Anterior cingulate cortex (tissue), 58 donors: ENCODE results near the gene SEC22C.
"Not testable (repeated sequence)": the region's sequence is repeated elsewhere in the genome, so short reads cannot be mapped to it uniquely, and the experiment has no call there.

Source experiments
- DNase-seq, 58 donors: peaks; one replicate each; lab custom pipeline; 2025; lab: John Stamatoyannopoulos, UW

The SEC22C gene

DNA sequence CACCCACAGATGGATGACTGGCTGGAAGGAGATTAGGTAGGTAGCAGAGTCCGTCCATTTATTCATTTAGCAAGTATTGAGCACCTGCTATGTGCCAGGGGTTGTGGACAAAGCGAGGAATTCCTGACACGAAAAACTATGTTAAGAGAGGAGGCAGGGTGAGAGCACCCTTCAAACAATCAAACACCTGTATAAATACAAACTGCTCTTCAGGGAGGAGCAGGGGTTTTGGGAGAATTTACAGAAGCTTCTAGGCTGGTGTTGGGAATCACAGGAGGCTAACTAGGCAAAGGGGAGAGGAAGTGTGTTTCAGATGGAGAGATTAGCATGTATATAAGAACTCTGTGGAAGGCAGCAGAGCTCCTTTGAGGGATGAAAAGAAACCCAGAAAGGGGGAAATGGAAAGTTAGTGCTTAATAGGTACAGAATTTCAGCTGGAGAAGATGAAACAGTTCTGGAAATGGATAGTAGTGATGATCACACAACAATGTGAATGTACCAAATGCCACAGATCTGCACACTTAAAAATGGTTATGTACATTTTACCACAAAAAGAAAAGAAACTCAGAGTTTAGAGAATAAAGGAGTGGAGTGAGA, 805 bp upstream of the SEC22C start:
- peak in 1 of 58 donors; percentile 38 for DNase-seq

DNA sequence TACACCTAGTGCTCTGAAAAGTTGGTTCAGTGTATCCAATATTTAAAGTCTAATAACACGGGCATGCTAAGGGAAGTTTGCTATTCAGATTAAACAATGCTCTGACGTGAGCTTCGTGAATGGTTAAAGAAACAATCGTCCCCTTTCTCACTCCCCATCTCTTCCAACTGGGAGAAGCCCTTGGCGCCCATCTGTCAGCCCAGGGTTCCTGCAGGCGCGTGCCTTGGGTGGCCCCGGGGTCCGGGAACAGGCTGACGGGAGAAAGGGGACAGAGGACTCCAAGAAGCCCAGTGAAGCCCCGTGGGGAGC, 413 bp downstream of the SEC22C start:
- peak in 2 of 58 donors; percentile 55 to 62 for DNase-seq

DNA sequence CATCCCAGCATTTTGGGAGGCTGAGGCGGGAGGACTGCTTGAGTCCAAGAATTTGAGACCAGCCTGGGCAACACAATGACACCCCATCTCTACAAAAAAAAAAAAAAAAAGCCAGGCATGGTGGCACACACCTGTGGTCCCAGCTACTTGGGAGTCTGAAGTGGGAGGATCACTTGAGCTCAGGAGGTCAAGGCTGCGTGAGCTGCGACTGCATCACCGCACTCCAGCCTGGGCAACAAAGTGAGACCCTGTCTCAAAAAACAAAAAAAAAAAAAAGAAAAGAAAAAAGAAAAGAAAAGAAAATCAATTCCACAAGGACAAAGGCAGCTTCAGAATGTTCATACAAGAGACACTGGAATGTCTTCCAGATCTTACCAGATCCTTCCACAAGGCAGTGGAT, 2.4 kb downstream of the SEC22C start:
- DNase-seq = not testable (repeated sequence)

DNA sequence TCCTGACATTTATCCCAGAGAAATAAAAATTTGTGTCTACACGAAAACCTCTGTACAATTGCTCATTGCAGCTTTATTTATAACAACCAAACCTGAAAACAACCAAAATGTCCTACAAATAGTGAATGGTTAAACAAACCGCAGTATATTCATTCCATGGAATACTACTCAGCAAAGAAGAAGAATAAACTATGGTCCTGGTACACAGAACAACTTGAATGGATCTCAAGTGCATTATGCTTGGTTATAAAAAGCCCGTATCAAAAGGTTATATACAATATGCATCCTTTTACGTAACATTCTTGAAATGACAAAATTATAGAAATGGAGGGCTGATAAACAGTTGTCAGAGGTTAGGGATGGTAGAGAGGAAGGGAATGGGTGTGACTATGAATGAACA, 3.7 kb downstream of the SEC22C start:
- no peak for DNase-seq

DNA sequence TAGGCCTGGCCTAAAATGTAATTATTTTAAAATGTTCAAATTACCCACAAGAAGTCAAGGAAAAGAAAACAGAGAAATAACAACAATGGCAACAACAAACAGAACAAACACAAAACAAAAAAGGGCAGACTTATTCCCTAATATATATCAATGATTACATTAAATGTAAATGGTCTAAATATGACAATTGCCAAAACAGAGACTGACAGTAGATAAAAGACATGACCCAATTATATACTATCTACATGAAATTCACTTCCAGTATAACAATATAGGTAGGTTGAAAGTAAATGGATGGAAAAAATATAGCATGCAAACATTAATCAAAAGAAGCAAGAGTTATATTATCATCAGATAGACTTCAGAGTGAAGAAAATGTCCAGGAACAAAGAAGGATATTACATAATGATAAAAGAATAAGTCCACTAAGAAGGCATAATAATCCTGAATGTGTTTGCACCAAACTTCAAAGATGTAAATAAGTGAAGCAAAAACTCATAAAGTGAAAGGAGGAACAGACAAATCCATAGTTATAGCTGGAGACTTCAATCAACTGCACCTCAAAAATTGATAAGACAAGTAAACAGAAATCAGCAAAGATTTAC, 6.5 kb downstream of the SEC22C start:
- DNase-seq = no peak

DNA sequence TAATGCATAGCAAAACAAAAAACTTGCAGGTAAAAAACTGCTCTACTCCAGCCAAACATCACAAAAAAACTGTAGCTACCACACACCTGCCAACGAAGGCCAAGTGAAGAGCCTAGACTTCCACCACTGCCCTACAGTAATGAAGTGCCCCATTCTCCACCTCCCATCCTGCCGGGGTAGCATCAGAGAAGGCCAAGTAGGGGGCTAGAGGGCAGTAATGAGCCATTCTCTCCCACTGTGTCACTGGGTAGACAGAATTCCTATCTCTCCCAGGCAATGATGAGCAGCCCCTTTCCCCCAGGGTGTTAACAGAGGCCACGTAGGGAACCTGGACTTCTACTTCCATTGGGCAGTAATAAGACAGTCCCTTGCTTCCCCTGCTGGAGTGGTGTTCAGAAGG, 9.5 kb downstream of the SEC22C start:
- peak in 15 of 58 donors; percentile 2 to 40 (median 13) for DNase-seq

DNA sequence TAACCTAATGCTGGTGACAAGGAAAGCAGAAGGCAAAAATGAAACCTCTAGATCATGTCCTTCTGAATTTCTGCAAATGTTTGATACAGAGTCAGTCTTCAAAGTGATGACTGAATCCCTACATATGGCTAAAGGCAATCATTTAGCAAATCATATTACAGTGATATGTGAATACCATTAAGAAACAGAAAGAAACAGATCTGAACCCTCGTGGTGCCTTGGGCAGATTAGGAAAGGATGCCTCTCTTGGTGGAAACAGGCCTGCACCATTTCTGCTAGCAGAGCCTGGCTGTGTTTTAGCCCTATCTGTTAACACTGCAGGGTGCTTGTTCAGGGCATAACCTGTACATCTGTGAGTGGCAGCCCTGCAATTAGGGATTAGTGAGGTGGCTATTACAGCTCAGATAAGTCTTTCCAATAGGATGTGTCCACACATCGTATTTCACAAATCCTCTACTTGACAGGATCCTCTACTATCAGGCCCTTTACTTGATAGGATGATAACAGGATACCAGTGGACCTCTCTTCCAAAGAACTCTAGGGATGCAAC, 12.1 kb downstream of the SEC22C start:
- DNase-seq = no peak

DNA sequence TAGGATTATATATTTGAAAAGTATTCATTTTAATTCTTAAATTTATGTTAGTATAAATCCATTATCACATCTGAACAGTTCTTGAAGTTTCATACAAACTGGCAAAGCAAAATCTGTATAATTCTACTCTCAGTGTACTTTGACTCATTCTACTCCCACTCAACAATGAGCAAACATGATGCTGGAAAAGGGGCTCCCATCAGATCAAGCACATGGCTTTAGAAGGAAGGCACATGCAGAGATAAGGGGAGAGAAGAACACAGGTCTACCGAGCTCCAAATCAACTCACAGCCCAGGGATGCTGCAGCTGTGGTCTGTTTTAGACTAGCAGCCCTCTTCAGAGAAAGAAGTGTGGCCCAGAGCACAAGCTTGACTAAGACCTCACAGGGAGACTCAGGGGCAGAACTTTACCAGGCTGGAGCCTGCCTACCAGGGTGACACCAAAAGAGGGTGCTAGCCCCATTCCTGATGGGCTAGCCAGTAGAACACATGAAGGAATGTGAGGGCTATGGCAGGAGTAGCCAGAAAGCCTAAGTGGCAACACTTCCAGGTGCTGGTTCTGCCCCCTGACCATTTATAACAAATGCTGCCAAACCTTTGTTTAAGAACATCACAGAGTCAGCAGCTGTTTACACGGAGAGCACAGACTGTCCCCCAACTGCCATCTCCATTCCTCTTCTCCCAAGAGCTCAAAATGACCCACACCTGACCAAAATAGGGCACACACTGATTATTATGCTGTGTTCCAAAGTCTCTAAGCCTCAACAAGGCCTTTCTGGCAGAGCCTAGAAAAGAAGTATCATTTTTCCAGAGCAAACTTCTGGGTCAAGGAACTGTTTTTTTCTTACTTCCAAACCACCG, 19.5 kb downstream of the SEC22C start:
- no peak for DNase-seq

DNA sequence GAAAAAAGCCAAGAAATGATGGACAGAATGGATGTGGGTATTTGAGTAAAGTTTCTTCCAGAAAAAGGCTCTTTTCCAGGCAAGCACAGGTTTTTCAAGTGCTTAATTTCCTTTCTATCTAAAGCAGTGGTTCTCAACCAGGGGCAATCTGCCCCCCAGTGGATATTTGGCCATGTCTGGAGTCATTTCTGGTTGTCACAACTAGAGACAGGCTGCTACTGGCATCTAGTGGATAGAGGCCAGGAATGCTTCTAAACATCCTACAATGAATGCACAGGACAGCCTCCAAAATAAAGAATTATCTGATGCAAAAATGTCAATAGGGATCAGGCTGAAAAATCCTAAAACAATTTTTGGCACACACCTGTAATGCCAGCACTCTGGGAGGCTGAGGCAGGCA, 23.9 kb downstream of the SEC22C start:
- DNase-seq = peak in 1 of 58 donors; percentile 7

DNA sequence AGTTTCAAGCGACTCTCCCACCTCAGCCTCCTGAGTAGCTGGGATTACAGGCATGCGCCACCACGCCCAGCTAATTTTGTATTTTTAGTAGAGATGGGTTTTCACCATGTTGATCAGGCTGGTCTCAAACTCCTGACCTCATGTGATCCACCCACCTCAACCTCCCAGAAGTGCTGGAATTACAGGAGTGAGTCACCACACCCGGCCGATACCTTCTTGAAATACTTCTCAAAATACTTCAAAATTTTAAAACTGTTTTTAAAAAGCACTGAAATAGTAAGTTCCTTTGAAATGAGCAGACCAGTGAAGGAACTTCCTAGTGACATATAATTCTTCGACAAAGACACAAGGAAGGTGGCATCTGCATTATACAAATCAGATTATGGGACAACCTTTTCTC, 24.9 kb downstream of the SEC22C start:
- not testable (repeated sequence) for DNase-seq

DNA sequence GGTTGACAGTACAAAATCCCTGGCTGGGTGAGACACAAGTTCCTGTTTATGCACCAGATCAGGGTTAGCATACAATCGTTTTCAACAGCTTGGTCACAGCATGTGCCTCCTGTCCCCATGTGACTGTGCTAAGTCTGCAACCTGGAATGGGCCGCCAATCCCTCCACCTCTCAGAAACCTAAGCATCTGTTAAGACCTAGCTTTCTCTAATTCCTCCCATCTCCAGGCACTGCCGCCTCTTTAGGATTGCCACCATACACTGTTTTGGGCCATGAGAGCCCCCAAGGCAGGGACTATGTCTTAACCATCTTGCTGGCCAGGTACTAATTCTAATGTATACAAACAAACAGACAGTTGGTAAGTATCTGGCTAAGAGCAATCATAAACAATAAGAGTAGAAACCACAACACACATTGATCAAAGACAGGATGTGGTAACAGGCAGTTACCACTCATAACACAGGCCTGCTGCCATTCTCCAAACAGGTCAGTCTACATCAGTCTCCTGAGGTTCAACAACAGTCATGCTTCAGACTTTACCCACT, 25.6 kb downstream of the SEC22C start:
- DNase-seq = no peak

DNA sequence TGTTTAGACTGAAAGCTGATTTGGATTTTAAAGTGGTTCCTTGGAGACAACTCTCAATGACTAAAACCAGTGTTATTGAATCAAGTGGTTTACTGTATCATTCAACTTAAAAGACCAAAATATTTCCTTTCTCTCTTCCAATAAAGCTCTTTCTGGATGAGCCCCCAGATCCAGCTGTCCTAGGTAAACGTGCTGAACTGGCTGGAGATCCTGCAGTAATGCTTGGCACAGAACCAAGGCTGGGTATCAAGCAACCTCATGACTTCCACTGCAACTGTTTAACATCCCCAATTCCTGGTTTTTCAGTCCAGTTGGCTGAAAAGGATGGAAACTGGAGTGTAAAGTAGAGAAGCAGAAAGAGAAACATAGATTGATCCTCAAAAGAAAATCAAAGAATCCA, 28.9 kb downstream of the SEC22C start:
- DNase-seq = no peak

DNA sequence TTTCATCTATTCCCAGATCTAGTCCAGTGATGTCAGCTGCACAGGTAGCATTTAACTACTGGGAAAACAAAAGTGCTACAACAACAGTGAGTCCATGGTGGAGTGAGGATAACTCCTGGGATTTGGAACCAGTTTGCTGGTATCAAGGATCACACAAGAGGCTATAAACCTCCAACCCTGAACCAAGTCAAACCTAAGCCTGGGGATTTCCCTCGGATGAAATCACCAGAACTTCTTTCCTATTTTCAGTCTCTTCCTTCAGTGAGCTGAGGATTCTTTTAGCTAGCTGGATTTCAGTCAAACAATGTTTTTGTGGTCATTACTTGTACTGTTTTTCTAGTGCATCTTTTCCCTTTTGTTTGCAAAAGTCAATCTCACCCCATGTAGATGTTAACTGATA, 31.5 kb downstream of the SEC22C start:
- no peak for DNase-seq

DNA sequence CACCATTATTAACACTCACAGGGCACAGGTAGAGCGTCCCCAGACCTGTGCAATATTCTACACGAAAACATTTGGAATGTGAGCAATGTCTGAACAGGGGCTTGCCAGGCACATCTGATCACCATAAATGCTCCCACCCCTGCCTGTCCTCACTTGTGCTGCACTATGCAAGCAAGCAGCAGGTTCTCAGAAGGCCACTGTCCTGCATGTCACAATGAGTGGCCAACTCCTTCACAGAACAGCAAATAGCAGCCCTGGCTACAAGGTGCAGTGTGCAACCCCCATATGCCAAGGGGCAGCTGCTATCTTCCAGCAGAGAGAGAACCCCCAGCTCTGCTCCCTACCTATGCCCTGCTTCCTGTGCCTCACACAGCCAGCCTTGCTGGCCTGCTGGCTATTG, 32.6 kb downstream of the SEC22C start:
- no peak for DNase-seq

DNA sequence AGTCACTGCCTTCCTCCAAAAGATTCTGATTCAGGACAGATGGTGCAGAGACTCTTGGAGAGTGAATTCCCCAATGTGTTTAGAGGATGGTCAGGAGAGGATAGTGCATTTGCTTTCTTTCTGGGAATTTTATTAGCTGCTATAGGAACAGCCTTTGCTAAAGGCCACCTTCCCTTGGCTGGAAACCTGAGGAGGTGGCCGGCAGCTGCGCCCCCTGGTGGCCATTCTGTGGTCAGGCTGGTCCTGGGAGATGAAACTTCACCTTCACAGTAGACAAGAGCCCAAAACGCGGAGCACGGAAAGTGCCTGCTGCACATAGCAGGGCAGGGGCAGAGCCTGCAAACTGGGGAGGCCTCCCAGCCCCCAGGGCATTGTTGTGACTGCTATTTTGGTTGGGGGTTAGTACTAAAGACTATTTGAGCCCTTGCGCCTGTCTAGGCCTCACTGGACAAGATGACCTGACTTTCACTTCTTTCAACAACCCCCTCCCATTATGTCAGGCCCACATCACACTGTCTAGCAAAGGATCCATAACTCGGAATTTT, 34.3 kb downstream of the SEC22C start:
- DNase-seq = peak in 48 of 58 donors; percentile 9 to 82 (median 40)

DNA sequence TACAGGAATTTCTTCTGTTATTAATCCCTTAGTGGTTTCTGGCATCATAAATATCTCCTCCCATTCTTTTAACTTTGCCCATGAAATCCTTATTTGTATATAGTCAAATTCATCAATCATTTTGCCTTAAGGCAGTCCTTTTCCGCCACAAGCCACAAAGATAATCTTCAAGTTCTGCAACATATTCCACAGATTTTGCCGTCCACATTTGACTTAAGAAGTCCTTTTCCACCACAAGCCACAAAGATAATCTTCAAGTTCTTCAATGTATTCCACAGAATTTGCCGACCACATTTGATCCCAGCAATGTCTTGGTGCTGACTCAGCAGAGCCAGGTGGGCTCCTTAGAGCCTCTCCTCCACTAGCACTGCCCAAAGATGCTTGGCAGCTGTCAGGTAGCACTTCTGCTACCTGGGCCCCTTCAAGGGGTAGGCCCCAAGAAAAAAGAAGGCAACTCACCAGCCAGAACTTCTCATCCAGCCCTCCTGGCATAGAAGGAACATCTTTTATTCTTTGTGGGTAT, 35.0 kb downstream of the SEC22C start:
- DNase-seq = no peak

DNA sequence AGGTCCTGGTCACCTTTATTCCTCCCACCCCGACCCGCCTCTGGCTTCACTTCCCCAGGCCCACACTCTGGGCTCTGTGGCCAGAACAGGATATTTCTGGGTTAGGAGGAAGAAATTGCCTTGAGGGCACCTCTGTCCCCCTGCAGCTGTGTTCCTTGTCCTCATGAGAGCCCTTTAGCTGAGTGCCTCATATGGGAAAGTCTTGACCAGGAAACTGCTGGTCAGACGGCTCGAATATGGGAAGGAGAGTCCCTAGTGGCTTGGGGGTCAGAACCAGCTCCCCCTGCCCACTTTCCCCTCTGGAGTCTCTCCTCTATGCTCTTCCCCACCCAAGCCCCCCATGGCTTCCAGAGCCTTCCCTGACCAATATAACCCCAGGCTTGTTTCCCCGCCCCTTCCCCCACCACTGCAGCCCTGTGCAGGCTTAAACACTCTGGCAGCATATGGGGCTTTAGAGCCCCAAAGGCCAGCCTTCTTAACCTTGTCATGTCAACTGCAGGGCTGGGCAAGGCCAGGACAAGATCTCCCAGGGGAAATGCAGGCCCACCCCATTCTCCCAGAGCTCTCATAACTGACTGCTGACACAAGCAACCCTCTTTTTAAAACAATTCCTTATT, 36.4 kb downstream of the SEC22C start:
- DNase-seq = no peak

DNA sequence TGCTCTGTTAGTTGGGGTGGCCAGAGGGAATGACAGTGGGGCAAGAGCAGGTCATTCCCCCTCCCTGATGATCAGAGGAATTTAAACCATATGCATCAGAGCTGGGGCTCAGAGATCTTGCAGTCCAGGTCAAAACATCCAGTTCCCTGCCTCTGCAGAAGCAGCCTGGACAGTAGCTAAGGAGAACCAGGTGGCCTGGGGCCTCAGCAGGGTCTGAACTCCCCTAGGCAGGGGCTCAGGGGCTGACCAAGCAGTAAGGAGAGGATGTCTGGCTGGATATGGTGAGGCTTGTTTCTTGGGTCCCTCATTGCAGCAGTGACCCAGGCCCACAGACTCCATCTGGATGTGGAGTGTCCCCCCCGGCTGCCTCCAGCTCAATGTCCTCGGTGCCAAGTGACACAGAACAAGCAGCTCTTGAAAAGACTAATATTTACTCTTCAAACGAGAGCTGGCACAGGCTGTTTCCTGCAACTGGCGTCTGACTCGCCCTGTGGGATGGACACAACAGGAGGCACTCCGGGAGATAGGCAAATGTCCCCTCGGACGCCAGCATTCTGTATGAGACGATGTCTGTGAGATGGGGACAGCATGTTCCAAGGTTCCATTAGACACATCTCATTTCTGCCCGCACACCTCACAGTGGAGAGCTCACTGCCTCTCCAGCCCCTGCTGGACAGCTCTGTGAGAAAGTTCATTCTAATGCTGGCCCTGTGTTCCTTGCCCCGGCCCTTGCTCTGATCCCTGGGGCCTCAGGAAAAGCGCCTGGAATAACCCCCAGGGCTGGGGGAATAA, 37.1 kb downstream of the SEC22C start:
- DNase-seq = peak in 5 of 58 donors; percentile 11 to 36 (median 20)

DNA sequence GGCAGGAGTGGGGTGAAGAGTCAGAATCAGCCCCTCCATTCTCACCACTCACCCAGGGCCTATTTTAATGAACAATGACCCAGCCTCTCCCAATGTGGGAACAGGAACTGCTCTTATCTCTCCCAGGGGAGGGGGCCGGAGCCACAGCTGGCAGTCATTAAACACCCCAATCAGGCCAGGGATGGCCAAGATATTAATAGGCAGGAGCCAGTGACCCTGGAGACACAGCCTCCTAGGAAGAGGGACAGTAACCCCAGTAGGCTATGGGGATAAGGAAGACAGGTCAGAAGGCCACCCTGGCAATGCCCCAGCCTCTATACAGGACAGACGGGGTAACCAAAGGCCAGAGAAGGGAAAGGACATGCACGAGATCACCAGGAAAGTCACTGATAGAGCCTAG, 40.7 kb downstream of the SEC22C start:
- DNase-seq = no peak
